GM18873 (cell line): ENCODE results near the gene ADAMTS3.
"Not testable (repeated sequence)": the region's sequence is repeated elsewhere in the genome, so short reads cannot be mapped to it uniquely, and the experiment has no call there.

Experiments
- ATAC-seq: cut with Tn5 transposase; IDR thresholded peaks from one replicate; pipeline ENCODE4 v1.9.1; 2021; ENCODE audit warnings: mild to moderate bottlenecking, moderate library complexity, moderate number of reproducible peaks; ENCODE audit not compliant: unreplicated experiment, low FRiP score

ADAMTS3 gene

DNA sequence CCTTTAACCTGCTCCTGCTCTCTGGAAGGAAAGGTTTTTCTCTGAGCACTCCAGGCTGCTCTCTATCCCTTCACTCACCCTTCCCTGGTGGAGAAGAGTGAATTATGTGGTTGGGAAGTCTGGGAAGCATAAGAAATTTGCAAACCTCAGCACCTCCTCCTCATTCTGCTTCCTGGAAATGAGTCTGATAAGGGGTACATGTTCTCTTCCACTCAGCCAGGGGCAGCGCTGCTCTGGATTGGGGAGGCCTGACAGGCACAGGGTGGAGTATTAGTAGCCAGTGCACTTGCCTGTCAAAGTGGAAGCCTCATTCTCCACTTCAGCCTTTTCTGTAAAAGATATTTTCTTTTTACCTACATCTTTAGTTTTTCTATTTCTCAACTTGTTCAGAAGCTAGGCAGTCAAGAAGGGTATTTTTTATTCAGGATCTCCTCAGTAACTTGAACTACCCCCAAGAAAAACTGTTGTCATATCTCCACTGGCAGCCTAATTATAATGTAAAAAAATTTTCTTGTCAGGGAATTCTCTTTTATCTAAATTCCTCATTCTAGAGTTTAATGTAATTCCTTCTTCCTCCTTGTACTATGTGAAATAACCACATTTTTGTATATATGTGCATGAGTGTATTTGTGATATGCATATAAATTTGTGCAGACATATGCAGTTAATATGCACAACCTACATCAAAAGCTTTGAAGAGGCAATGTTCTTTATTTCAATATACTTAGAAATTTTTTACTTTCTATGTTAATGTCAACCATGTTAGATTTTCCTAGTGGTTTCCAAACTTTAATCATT, 15.3 kb downstream of the ADAMTS3 start:
- ATAC-seq: no peak

- no peak for ATAC-seq
Measured at GRCh38 chr4:72552447-72552846, 16.6 kb downstream of the ADAMTS3 start.

GRCh38 chr4:72546456-72546855, 22.6 kb downstream of the ADAMTS3 start:
- ATAC-seq: no peak

DNA sequence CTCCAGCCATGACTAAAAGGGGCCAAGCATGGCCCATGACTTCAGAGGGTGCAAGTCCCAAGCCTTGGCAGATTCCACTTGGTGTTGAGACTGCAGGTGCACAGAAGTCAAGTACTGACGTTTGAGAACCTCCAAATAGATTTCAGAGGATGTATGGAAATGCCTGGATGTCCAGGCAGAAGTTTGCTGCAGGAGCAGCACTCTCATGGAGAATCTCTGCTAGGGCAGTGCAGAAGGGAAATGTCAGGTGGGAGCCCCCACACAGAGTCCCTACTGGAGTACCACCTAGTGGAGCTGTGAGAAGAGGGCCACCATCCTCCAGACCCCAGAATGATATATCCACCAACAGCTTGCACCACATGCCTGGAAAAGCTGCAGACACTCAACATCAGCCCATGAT, 28.3 kb downstream of the ADAMTS3 start:
- not testable (repeated sequence) for ATAC-seq

GRCh38 chr4:72538006-72538405, 31.0 kb downstream of the ADAMTS3 start:
- no peak for ATAC-seq

GRCh38 chr4:72536443-72536842, 32.6 kb downstream of the ADAMTS3 start:
- no peak for ATAC-seq

DNA sequence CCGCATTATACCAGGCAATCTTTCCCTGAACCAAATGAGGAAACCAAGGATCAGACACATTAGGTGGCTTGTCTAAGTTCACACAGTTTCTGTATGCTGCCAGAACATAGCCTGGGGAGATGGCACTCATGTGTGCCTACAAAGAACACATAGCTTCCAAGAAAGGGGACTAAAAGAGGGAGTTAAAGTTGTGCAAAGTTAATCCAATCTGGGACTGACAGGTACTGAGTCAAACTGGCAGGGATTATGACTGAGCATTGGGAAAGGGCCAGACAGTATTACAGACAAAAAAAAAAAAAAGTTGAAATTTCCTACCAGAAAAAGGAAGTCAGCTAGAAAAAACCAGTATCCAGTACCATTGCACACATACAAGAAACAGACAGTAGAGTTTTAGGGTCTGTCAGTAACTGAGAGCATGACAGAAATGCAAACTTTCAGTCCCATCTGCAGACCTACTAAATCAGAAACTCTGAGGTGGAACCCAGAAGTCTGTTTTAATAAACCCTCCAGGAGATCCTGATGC, 37.2 kb downstream of the ADAMTS3 start:
- ATAC-seq: no peak

DNA sequence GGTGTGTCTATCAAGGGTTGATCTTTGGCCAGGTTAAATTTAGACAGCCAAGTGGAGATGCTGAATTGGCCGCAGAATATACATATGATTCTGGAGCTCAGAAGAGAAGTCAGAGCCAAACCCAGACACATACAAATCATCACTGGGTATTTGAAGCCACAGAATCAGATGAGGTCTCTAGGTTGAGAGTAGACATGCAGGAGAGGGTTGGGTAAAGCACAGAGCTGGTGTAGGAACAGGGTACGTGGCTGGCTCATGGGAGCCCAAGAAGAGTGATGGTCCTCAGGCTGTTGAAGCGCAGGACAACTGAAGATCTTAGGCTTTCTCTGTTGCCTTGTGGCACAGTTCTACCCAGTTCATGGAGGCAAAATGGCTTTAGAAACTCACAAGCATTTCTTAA, 37.7 kb downstream of the ADAMTS3 start:
- ATAC-seq: no peak

DNA sequence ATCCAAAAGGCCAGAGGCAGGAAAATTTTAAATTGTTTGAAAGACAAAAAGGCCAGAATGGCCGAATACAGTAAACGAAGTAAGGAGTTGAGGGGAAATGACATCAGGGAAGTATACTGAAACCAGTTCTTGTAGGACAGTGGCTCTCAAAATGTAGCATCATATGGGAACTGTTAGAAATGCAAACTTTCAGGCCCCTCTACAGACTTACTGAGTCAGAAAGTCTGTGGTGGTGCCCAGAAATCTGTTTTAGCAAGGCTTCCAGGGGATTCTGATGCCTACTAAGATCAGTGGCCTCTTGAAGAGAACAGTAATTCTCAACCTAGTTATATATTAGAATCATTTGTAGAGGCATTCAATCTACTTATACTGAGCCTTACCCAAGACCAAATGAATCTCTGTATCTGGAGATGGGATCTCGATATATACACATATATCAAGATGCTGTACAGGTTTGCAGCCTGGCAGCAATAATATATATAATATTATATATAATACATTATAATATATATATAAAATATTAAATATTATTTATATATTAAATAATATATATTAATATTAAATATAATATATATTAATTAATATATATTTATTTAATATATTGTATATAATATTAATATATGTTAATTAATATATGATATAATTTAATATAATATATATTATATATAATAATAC, 39.7 kb downstream of the ADAMTS3 start:
- ATAC-seq: no peak

DNA sequence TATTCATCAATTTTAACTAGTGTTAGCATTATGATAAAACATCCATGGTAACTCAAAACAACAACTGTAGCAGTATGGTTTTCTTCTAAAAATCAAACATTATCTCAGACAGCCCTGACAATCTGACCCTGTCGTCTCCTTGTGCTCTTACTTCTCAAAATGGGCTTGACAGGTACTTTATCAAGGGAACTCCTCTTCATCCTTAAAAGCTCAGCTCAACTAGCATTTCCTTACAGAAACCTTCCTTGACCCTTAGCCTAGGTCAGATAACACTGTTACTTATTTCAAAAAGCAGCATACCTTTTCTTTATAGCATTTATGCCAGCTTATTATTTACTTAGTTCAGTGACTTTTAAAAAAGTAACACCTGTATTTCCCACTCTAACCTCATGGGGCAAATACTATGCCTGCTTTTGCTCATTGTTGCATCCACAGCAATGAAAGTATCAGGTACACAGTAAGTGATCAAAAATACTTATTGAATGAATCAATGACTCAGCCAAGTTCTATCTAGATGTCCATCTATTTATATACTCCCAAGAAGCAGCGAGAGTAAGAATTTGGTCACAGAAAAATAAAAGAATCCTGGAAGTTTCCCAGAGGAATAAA, 41.9 kb downstream of the ADAMTS3 start:
- no peak for ATAC-seq

- ATAC-seq: no peak
Measured at GRCh38 chr4:72525938-72526337, 43.1 kb downstream of the ADAMTS3 start.

DNA sequence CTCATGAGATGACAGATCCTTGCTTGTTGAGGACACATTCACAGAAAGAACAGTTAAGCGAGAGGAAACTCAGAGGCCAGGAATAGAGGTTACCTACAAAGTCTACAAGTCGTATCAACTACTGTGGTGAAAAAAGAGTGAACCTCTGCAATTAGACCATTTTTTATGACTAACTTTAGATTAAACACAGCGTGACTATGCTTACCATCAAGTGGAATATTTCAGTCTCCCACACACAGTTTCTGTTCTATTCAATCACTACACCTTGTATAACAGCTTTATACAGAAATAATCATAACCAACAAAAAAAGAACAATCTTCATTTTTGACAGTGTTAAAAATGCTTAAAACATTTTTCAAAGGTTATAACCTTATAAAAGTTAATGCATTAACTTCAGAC, 46.6 kb downstream of the ADAMTS3 start:
- no peak for ATAC-seq

GRCh38 chr4:72513227-72513626, 55.8 kb downstream of the ADAMTS3 start:
- no peak for ATAC-seq

GRCh38 chr4:72507860-72508419, 61.1 kb downstream of the ADAMTS3 start:
- no peak for ATAC-seq

- ATAC-seq: no peak
Measured at GRCh38 chr4:72507167-72507566, 61.9 kb downstream of the ADAMTS3 start.

GRCh38 chr4:72505314-72505744, 63.7 kb downstream of the ADAMTS3 start:
- peak; percentile 71 for ATAC-seq

GRCh38 chr4:72500214-72500613, 68.8 kb downstream of the ADAMTS3 start:
- ATAC-seq: no peak

DNA sequence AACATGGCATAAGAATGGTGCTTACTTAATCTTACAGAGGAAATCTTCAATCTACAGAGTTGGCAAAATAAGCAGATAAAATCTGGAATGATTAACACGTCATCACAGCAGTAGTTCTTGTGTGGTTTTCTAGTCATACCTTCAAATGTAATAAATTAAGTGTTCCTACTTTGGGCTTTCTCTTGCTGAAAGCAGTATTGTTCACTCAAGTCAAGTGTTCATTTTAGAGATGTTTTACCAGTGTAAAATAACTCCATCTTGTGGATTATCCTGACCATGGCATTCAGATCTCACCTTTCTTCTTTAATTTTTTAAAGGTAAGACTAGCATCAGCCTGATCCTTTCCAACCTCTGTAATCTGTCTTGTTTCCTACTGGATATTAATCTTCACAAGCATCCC, 72.9 kb downstream of the ADAMTS3 start:
- ATAC-seq: no peak

DNA sequence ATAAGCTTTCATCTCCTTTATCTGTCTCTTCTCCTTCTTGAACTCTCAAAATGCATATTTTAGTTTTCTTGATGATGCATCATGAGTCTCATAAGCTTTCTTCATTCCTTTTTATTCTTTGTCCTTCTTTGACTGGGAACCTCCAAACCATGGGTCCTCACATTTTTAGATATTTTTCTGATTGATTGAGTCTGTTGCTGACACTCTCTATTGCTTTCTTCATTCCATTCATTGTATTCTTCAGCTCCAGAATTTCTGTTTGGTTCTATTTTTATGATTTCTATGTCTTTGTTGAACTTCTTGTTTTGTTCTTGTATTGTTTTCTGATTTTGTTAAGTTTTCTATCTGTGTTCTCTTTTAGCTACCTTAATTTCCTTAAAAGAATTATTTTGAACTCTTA, 74.9 kb downstream of the ADAMTS3 start:
- ATAC-seq: no peak

GRCh38 chr4:72489267-72489666, 79.8 kb downstream of the ADAMTS3 start:
- ATAC-seq: no peak

- no peak for ATAC-seq
Measured at GRCh38 chr4:72486991-72487390, 82.0 kb downstream of the ADAMTS3 start.
